Stimulated activated CD4-positive, alpha-beta T cell treated with anti-CD3 and anti-CD28 coated beads, Interleukin-1b, Interleukin-23, amount 100 ng/mL, for 24 hours (primary cell): Measurements from ENCODE around the gene FOXP4.

Experiments used
- DNase-seq, 4 experiments: peaks; one replicate each; pipeline ENCODE4 v3.0.0-alpha.2; 2020; ENCODE audit warnings: low read depth in 4 of 4, low spot score in 1 of 4

Gene FOXP4

DNA sequence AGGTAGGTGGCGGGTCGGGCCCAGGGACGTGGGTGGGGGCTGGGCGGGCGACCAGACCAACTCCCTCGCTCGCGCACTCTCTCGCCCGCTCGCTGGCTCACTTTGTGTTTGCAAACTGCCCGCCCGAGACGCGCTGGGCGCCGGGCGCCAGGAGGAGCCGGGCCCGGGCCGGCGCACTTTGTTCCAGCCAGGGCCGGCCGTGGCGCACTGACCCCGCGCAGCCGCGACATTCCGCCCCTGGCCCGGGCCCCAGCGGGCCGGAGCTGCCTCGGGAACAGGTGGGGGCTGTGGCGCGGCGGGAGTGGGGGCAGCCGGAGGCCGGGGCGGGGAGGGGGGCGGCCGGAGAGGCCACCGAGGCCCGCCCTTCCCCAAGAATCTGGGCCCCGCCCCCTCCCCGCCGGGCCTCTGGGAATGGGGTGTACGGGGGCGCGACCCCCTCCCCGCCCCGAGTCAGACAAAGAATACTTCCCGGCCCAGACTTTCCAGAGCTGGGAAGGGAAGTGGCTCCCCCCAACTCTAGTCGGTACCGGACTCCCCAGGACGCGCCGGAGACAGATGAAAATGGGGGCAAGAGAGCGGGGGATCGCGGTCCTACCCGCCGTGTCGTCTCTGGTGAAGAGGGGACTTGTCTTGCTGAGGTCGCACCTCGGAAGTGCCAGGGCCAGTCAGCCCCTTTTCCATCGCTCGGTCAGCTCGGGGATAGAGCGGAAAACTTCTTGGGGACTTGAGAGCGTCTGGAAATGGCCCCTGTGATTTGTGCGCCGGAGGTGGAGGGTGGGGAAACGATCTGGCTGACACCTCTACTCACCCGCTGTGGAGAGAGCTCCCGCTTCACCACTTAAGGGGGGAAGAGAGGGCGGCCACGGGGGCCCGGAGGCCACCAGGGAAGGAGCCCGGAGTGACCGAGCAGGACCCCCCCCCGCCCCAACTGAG lies 951 bp downstream of the FOXP4 start:
- DNase-seq, result no peak

DNA sequence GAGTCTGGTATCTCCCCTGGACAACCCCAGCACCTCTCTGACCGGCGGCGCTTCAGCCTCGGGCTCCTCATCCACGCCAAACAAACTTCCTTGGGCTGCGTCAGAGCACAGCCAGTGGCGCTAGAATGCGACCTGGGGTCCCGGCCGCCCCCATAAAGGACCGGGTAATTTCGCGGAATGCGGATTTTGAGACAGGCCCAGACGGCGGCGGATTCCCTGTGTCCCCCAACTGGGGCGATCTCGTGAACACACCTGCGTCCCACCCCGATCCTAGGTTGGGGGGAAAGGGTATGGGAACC lies 1.6 kb downstream of the FOXP4 start:
- DNase-seq, result no peak

DNA sequence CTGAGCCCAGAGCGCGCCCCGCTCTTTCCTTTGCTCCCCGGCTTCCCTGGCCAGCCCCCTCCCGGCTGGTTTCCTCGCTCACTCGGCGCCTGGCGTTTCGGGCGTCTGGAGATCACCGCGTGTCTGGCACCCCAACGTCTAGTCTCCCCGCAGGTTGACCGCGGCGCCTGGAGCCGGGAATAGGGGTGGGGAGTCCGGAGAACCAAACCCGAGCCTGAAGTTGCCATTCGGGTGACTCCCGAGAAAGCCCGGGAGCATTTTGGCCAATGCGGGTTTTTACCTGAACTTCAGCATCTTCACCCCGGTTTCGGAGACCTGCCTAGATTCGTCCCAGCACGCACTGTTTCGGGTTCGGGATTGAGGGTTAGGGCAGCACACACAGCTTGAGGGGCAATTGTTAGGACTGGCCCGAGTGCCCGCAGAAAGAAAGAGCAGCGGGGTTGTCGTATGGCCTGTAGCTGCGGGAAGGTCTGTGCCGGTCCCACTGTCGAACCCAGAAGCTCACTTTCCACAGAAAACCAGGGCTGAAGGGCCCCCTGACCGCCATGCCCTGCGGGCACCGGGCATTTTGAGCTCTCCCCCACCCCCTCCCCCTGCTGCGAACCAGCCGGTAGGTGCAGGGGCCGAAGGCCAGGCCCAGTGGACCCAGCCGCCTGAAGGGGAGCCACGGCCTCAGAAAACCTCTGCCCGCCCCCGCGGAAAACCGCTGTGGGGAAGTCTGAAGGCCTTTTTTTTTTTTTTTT lies 2.1 kb downstream of the FOXP4 start:
- peak in 2 of 4 experiments; percentile 26 to 40 for DNase-seq

DNA sequence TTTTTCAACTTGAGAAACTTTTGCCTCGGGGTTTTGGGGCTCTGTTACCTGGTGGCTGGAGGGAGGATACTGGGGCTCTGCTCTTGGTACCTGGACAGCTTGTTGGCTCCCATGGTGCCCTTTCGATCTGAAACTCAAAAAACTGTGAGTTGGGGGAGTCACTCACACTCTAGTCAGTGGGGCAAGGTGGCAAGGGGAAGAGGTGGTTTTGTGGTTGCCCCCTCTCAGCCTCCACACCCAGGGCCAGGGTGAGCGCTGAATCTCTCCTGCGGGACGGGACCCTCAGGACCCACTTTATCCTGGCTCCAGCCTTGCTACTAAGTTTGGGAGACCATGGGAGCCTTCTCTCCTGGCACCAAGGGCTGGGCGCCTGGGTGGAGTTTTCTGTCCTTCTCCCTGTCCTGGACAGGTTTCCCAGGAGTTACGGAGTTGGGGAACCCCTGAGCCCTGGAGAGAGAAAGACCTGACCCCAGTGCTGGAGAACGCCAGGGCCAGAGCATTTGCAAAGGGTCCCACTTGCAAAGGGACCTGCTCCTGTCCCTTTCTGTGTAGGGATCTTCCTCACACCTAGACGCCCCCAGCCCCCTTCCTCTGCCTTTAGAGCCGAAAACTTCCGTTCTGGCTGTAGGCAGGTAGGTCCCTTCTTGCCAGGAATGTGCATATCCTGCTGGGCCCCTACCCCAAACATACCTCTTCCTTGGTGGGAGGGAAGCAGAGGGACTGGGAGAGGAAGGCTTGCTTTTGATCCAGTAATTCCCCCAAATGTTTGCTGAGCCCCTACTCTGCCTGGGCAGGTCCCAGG lies 2.9 kb downstream of the FOXP4 start:
- no peak for DNase-seq

DNA sequence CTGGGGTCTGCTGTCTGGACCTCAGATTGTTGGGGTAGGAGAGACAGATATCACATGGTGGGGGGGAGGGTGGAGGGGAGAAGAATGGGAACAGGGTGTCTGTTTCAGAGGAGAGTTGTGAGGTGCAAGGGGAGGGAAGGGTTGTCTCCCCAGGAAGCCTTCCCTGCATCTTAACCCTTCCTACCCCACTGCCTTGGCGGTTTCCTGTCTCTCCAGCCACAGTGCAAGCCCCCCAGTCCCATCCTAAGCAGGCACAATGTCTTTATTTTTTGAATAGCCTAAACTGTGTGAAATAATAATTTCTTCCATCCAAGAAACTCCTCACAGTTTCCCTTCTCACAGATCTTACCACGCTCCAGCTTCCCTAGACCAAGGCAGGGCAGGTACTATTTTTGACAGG lies 3.5 kb downstream of the FOXP4 start:
- DNase-seq, result no peak

DNA sequence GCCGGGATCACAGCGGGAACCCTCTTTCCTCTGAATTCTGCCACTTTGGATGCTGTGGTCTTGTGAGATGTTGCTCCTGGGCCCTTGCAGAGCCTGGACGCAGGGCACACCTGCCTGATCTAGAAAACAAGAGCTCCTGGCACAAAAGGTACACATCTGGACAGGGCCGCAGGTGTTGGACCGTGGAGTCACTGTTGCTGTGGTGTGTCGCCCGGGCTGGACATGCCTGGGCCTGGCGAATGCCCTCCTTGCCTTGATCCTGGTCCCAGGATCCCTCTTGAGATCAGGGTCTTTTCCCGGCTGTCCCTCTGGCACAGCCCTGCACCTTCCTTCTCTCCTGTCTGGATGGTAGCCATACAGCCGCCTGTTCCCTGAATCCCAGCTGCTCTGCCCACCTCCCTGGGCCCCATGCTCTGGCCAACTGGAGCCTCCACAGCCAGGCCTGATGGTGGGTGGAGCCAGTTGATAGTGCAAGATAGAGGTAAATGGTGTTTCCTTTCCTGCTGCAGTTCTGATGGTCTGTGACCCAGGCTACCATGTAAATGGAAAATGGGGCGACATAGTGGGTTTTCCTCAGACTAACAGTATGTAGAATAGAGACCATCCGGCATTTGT lies 5.0 kb downstream of the FOXP4 start:
- DNase-seq, result no peak

DNA sequence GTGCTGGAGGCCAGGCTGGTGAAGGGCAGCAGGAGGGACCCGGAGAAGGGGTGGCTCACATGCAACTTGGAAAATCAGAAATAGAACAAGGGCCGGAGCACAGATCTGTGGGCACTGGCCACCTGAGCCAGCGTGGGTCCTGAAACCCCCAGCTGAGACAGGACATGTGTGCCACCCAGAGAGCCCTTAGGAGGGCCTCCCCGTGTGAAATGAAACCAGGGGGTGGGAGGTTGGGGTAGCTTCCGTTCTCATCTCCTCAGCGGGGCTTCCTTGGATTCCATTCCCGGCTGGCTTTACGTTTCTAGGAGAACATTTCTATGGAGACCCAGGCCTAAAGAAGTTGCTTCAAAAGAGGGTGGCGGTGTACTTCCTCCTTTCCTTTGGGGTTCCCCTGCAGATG lies 5.7 kb downstream of the FOXP4 start:
- DNase-seq, result no peak

DNA sequence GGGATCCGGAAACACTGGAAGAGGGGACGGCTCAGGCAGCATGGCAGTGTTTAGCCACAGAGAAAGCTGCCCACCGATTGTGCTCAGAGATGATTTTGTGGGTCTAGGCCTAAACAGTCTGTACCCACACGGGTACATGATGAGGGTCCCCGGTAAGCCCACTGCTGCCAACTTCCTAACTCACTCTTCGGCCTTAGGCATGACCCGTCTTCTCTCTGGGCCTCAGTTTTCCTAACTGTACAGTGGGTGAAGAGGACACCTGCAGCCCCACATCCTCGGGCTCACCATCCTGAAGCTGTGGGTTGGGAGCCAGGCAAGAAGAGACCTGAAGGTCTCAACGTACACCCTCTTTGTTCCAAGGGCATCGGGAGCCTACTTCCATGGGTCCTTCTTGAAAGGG lies 6.5 kb downstream of the FOXP4 start:
- DNase-seq, result no peak

DNA sequence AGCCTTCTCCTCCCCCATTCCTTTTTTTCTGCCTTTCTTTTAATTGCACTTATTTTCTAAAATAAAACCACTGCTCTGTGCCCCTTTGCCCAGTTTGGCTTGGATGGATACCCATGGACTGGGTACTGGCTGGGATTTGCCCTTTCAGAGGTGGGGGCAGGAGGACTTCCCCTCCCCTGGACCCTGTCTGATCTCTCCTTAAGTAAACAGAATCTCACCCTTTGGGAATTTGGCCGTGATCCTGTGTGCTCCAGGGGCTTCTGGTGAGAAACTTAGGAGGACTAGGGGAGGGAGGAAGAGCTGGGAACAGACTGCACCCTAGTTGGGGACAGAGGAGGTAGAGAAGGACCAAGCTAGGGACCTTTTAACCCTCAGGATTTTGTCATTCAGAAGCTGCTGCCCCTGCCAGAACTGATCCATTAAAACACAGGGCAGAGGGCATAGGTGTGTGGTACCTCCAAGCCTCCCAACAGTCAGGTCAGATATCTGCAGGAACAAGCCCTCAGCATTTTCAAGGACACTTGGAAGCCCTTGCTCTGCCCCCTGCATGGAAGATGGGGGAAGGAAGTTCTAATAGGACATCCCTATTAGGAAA lies 7.3 kb downstream of the FOXP4 start:
- DNase-seq, result no peak

DNA sequence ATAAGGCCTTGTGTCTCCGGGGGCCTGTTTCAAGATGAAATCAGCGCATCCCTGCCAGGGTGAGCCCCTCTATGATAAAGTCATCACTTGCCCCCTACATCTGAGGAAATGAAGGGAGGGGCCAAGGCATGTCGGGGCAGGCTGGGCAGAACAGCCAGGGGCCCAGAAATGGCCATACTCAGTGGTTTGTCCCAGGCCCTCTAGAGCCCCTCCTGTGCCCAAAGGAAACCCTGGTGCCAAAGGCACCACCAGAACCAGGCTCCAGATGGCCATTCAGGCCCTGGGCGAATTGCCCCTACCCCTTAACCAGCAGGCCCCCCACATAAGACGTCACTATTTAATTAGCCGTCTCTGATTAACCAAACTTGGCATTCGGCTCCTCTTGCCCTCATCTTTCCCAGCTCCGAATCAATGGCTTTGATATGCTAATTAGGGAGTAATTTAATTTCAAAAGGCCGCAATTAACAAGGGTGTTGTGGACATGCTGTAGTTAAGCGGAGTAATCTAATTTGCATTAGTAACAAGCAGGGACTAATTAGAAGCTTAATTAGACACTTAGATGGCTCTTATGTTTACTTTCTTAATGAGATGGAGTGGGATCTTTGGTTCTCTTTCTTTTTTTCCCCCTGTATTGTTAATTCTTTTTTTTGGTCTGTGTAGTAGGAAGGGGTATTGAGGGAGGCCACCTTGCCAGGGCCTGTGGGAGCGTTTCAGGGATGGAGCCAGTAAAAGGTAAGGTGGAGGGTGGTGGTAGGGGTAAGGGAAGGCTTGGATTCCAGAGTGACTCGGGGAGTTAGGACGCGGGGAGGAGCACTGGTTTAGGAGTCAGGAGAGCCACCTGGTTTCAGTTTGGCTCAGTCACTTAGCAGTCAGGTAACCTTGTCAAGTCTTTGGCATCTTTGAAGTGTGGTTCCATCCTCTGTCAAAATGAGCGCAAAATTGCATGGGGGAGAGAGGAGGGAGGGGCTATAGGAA lies 9.4 kb downstream of the FOXP4 start:
- no peak for DNase-seq

DNA sequence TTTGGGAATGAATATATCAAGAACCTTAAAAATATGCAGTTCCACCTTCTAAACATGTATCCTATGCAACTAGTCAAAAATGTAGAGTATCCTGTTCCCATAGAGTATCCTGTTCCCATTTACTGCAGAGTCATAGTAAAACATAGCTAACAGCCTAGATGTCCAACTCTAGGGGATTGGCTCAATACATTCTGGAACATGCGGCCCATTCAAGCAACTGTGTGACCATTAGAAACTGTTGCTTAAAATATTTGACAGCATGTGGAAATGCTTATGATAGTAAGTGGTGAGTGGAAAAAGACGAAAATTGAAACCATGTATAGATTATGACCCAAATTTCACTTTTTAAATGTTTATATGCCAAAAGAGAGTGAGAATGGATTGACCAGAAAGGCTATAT lies 11.2 kb downstream of the FOXP4 start:
- DNase-seq, result no peak

DNA sequence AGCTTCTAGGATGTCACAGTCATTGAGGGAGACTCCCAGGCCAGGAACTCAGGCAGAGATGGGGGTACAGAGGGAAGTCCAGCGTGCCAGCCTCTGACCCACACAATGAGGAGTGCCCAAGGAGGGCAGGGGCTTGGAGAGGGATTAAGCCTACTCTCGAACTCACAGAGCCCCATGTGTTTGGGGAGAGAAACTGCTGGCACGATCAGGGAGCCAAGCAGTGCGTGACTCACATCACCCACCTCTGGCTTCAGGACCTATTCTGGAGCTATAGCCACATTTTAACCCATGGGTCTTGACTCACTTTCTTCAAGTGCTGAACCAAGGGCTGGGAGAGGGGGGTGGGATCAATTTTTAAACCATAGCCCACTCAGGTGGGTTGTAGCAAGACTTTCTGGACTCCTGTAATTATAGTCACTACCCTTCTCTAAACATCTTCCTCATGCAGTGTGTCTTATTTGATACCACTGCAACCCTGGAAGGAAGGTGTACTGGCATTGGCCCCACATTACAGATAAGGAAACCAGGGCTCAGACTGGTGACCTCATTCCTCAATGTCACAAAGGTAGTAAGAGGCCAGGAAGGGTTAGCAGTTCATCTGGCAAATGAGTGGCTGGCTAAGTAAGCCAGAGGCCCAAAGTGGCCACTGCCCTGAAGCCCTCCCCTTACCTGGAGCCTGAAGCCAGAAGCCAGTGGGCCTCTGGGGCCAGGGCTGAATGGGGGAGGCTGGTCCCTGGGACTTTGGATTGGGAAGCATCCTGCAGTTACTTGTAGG lies 12.0 kb downstream of the FOXP4 start:
- DNase-seq, result no peak

DNA sequence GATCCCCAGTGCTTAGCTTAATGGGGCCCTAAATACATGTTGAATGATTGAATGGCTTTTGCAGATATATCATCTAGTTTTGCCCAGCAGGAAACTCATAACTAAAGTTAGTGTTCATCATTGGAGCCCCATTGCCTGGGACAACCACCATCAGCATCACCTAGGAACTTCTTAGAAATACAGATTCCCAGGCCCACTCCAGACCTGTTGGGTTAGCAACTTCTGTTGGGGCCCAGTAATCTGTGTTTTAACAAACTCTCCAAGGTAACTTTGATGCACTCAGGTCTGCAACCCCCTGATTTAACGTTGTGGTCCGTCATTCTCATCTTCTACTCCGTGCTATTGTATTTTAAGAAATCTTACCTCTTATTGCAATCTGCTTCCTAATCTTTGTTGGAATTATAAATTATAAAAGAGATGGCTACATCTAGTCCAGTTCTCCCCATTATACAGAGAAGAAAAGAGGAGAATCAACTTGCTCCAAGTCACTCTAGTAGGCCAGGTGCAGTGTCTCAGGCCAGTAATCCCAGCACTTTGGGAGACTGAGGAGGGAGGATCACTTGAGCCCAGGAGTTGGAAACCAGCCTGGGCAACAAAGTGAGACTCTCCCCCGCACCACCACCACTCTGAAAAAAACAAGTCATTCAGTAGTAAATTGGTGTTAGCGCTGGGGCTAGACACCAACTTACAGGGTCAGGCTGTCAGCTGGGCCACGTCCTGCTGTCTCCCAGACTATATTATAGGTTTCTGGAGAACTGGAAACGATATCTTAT lies 13.7 kb downstream of the FOXP4 start:
- DNase-seq, result no peak

DNA sequence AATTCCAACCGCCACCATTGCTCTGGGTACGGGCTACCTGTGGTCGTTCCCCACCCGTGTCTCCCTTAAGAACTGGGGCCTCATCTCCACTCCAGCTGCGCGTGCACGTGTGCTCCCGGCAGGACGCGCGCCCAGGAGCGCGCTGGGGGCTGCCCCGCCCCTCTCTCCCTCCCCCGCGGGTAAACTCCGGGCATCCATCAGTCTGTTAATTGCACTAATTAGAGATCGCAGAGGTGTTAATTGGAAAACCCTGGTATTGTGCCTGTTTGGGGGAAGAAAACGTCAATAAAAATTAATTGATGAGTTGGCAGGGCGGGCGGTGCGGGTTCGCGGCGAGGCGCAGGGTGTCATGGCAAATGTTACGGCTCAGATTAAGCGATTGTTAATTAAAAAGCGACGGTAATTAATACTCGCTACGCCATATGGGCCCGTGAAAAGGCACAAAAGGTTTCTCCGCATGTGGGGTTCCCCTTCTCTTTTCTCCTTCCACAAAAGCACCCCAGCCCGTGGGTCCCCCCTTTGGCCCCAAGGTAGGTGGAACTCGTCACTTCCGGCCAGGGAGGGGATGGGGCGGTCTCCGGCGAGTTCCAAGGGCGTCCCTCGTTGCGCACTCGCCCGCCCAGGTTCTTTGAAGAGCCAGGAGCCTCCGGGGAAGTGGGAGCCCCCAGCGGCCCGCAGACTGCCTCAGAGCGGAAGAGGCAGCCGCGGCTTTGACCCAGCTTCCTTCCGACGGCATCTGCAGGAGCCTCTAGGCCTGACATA lies 14.4 kb downstream of the FOXP4 start:
- DNase-seq, result peak; percentile 44 to 81 (median 62)

DNA sequence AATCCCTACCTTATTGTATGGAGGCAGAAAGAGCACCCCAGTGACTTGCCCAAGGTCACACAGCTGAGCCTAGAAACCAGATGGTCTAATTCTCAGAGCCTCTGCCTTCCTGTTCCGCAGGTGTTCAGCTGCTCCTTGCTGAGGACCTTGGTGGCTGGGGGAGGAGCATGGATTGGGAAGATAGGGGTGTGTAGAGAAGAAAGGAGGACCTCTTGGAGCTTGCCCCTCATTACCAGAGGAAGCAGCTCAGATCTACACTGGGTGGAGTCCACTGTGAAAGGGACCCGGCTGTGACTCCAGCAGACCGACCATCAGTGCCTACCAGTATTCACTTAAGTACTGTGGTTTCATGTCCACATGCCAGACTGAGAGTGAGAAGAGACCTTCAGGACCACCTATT lies 15.2 kb downstream of the FOXP4 start:
- no peak for DNase-seq

DNA sequence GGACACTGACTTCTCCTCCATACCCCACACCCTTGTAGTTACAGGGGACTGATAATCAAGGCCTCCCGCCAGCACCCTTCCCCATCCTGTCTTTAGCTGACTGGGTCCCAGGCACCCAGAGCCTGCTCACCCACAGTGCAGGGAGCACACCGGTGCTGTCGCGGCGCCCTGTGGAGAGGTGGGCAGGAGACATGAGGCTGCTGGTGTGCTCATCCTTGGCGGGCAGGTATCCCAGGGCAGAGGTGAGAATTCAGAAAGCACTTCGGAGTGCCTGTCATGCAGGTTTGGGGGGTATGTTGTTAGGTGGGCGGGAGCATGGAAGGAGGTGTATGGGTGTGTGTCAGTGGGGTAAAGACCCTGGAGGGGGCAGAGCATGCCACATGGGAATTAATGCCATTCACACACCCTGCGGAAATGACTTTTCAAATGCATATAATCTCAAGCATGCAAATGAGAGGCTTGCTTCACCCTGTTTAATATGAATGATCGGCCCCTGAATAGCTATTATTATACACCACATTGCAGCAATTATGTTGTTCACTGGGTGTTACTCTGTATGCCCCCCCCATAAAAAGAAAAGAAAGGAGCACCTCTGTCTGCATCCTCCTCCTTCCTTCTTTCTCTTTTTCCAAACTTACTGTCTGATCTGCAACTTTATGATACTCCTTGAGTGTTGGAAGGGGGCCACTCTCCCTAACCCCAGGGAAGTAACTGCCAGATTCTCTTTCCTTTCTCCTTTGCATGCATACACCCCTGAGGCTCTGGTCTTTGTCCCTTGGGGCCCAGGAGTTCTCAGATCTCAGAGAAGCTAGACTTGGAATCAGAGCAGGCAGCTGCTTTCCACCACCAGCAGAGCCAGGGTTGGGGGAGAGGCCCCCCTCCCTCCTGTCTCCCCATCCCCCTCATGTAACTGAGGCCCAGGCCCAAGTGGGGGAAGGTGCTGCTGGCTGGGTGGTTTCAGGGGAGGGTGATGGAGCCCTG lies 16.0 kb downstream of the FOXP4 start:
- no peak for DNase-seq
